ENCODE results near the gene FBLN5. TPM values are rescaled to one million over a fixed set of nuclear protein-coding genes. Genes with fewer than 3 reads are reported as not detected.
"Not testable (repeated sequence)": the region's sequence is repeated elsewhere in the genome, so short reads cannot be mapped to it uniquely, and the experiment has no call there.

The FBLN5 gene
- total RNA-seq, 6 experiments from 2014 or later, result 127 to 242 (median 205) TPM

DNA sequence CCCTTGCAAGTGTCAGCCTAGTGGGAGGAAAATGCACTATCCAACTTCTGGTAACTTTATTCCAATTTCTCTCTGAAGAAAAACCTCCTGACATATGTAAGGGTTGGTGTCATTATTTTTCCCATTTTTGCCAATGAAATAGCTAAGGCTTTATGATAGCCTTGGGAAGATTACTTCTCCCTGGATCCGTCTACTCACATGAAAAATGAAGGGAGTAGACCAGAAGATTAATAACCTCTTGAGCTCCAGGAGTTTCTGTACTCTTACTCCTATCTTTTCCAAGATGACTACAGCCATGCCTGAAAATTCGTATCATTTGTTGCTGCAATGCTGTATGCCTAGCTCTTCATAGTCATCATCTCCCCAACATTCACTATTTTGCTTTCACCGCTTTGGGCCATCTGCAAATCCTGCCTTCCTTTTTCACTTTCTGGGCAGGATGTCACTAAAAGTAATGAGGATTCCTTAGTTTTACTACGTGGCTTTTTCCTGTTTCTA is 98.9 kb downstream of the FBLN5 start:
- H3K27ac Mint-ChIP-seq, result no peak overlapping the region
- no peak for TF ChIP-seq CTCF (IDR thresholded peaks at IDR 0.05)
- no peak for DNase-seq
- no peaks in the 10 kb centered on the region for H3K4me1 Mint-ChIP-seq (ENCODE audit: low read depth)
- H3K9me3 Mint-ChIP-seq, result no peaks in the 10 kb centered on the region
- no peak overlapping the region for H3K4me3 Mint-ChIP-seq
- peaks cover 4% of the 10 kb centered on the region for H3K27me3 Mint-ChIP-seq (ENCODE audit: insufficient read depth)
- H3K36me3 Mint-ChIP-seq (ENCODE audit: low read depth), result no peaks in the 10 kb centered on the region

DNA sequence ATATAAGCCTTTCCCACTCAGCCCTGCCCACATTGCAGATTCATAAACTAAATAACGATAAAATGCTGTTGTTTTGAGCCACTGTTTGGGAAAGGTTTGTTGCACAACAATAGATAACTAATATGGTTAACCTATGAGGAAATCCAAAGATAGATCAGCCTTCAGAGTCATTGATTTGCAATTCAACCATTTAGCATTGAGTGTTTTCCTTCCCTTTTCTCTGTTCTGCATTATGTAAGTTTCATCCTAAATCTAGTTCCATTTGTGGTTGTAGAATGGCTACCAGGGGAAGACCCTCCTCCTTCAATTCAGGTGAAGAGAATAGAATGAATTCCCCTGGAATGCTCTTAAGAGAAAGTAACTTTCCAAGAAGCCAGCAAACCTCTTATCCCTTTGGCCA is 99.8 kb downstream of the FBLN5 start:
- Mint-ChIP-seq H3K27me3 (ENCODE audit: insufficient read depth) (peaks cover 4% of the 10 kb centered on the region), H3K9me3 (no peaks in the 10 kb centered on the region)
- no peak for TF ChIP-seq CTCF (IDR thresholded peaks at IDR 0.05)

DNA sequence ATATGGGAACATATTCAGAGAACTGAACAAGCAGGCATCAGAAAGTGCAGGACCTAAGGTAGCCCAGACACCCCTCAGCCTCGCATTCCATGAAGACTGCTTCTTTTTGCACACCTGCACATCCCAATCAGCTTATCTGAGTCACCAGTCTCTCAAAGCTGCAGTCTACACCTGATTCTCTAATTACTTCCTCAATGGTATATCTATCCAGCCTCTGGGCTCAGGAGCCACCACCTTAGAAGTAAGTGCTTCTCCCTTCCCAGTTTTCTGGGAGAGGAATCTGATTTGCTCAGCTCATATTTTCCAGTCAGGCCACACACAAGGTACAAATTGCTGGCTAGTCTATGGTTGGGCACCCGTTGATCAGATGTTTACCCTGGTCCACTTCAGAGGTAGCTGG is 101.8 kb downstream of the FBLN5 start:
- Mint-ChIP-seq H3K27me3 (ENCODE audit: insufficient read depth) (peaks cover 4% of the 10 kb centered on the region), H3K27ac (no peak overlapping the region), H3K36me3 (ENCODE audit: low read depth) (no peaks in the 10 kb centered on the region), H3K4me1 (ENCODE audit: low read depth) (no peaks in the 10 kb centered on the region), H3K9me3 (no peaks in the 10 kb centered on the region), H3K4me3 (no peak overlapping the region)
- TF ChIP-seq CTCF (IDR thresholded peaks at IDR 0.05), result no peak
- DNase-seq, result no peak

More for the DNA sequence above, 99.8 kb downstream of the FBLN5 start:
- DNase-seq, result no peak
- no peaks in the 10 kb centered on the region for H3K4me1 Mint-ChIP-seq (ENCODE audit: low read depth)
- H3K36me3 Mint-ChIP-seq (ENCODE audit: low read depth), result no peaks in the 10 kb centered on the region
- H3K4me3 Mint-ChIP-seq, result no peak overlapping the region
- H3K27ac Mint-ChIP-seq, result no peak overlapping the region

- H3K27ac Mint-ChIP-seq, result not testable (repeated sequence)
These were observed 102.4 kb downstream of the FBLN5 start for GRCh38 chr14:91845056-91845455.

DNA sequence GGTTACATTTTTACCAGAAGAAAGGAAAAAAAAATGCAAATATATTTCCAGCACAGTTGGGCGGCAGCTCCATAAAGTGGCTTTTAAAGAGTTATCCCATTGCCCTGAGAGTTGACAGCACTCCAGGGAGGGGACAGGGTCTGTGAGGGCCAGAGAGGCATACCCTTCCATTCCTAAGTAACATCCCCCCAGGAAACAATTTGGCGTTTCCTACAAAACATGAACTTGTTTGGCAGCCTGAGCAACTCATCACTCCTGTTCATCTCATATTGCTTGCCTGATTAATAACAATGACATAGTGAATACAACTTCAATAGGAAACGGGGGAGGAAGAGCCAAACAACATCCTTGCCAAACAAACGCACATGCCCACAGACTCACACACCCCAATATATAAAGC is 103.5 kb downstream of the FBLN5 start:
- Mint-ChIP-seq H3K27me3 (ENCODE audit: insufficient read depth) (peaks cover 4% of the 10 kb centered on the region; the same call in 1 of the 2 replicates), H3K36me3 (ENCODE audit: low read depth) (no peaks in the 10 kb centered on the region)
- no peak for DNase-seq

More at GRCh38 chr14:91845056-91845455, 102.4 kb downstream of the FBLN5 start:
- DNase-seq; H3K36me3 Mint-ChIP-seq (ENCODE audit: low read depth); H3K4me1 Mint-ChIP-seq (ENCODE audit: low read depth); H3K27me3 Mint-ChIP-seq (ENCODE audit: insufficient read depth); H3K9me3 Mint-ChIP-seq; H3K4me3 Mint-ChIP-seq: not testable (repeated sequence)

GRCh38 chr14:91843437-91843836 is 104.1 kb downstream of the FBLN5 start:
- TF ChIP-seq CTCF (IDR thresholded peaks at IDR 0.05), result no peak
- no peak overlapping the region for H3K27ac Mint-ChIP-seq

More for the DNA sequence above, 103.5 kb downstream of the FBLN5 start:
- no peak overlapping the region for H3K27ac Mint-ChIP-seq
- no peak for TF ChIP-seq CTCF (IDR thresholded peaks at IDR 0.05)
- no peaks in the 10 kb centered on the region for H3K4me1 Mint-ChIP-seq (ENCODE audit: low read depth)
- no peak overlapping the region for H3K4me3 Mint-ChIP-seq
- H3K9me3 Mint-ChIP-seq, result no peaks in the 10 kb centered on the region

More at GRCh38 chr14:91843437-91843836, 104.1 kb downstream of the FBLN5 start:
- peaks cover 4% of the 10 kb centered on the region; the same call in 1 of the 2 replicates for H3K27me3 Mint-ChIP-seq (ENCODE audit: insufficient read depth)
- H3K36me3 Mint-ChIP-seq (ENCODE audit: low read depth), result no peaks in the 10 kb centered on the region
- no peak overlapping the region for H3K4me3 Mint-ChIP-seq
- DNase-seq, result no peak
- no peaks in the 10 kb centered on the region for H3K4me1 Mint-ChIP-seq (ENCODE audit: low read depth)
- H3K9me3 Mint-ChIP-seq, result no peaks in the 10 kb centered on the region
